CD4-positive, alpha-beta T cell treated with Interferon alpha-2 for 1 hour (primary cell): ENCODE measurements around the gene IKZF1.
A peak's percentile ranks its signal among the peaks of the same experiment; 100 is the strongest.

Source experiments
- DNase-seq, 2 donors: peaks; one replicate each; pipeline ENCODE4 v3.0.0-alpha.2; 2020 to 2022

Gene IKZF1

GRCh38 chr7:50309721-50310120, 5.2 kb downstream of the IKZF1 start:
- peak in 1 of 2 donors; percentile 42 for DNase-seq

DNA sequence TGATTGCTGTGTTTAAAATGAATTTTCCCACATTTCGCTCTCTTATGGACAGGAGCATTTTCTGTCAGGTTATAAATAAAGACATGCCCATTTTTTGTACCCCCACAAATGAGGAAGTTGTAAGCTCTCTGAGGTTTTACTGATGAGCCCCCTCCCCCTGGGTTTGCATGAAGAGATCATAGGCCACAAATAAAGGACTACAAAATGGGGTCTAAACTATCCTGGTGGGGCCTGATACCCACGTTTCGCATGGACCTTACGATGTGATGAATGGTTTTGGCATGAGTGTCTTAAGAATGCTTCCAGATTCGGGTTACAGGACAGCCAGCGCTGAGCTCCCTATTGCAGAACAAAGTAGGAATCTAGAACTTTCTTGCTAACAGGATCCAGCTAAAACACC, 5.8 kb downstream of the IKZF1 start:
- peak in 1 of 2 donors; percentile 30 for DNase-seq

DNA sequence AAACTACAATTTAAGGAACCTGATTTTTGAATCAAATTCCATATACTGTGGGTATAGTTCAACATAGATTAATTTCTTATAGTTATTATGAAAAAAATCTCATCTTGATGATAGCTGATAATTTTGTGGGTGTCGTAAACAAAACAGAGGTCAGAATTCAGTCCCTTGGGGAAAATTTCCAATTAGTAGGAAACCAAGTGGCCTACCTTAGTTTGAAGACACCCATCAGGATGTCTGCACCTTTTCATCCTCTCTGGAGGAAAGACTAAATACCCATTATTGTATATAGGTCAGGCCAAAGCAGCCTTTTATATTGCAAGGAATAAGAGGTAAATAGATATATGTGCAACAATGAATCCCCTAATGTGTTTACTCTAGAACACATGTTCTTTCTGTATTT, 6.4 kb downstream of the IKZF1 start:
- peak in 1 of 2 donors; percentile 26 for DNase-seq

DNA sequence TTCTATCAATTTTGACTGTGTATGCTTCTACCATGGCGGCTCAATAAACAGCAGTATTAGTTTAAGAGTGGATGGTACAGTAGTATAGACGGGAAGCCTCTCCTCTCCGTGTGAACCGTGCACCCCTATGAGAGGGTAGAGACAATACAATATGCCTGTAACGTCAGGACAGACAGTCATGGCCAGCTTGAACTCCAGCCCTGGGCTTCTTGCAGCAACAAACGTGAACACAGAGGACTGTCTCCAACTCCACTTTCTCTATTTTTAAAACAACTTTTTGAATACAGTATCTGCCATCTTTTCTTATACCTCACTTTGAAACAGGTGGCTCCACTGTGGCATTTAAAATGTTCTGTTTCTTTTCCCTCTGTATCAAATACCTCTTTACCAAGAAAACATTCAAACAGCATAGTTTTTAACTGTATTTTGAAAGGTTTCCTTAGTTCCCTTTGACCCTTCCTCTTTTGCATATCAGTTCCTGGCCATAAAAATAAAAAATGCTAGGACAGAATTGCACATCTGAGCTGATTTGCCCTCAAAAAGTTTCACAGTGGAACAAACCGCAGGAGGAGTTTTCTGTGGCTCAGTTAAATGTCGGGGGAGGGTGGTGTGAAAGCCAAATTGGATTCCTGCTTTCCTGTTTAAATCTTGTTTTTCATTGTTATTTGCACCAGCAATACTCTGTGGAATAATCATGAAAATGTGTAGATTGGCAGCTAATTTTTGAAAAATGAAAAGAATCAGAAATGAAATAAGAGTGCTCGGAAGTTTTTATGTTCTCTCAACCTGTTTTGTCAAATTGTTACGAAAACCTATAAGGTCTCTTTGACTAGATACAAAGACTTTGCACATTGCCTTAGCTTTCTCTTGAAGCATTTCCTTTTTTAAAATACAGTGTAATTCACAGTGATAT, 8.0 kb downstream of the IKZF1 start:
- peak in 1 of 2 donors; percentile 50 for DNase-seq

GRCh38 chr7:50314836-50315592, 10.5 kb downstream of the IKZF1 start:
- DNase-seq = peak in 1 of 2 donors; percentile 60

GRCh38 chr7:50315739-50316671, 11.5 kb downstream of the IKZF1 start:
- peak; percentile 57 to 73 for DNase-seq

- DNase-seq = peak; percentile 88 to 92
Observed at GRCh38 chr7:50317221-50317678, 12.7 kb downstream of the IKZF1 start.

DNA sequence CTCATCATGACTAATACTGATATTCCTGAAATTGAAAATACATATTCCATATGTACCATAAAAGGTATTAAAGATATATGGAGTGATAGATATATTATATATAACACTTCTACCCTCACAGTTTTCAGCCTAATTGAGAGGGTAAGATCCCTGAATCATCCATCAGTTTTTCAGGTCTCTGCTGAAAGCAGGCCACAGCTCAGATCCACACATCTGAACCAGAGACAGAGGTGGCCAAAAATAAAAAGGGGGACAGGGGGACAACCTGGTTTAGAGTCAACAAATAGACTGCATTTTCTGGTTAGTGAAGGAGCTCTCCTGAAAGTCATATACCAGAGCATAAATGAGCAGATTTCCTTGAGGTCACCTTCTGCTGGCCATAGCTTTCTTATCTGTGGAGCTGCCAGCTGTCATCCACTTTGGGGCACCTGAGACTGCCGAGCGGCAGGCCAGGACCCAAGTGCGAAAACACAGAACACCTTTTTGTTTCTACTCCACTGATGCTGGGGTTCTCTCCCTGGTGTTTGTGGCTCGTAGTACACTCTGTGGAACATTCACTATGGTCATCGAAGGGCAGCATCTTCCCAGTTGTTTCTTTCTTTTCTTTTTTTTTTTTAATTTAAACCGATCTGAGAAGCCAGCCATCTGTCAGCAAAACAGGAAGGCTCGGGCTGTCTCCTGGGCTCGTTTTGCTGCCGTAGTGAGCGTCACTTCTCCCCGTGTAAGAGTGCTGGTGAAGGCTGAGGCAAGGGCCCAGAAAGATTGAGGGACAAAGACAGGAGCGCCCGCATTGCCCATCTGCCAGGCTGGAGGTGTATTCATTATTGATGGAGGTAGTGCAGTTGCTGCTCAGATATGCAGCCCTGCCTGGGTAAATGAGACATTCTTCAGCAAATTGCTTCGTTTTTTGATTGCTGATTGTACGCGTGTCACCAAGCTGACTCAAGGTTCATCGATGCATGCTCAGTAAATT, 13.5 kb downstream of the IKZF1 start:
- peak; percentile 57 to 62 for DNase-seq

DNA sequence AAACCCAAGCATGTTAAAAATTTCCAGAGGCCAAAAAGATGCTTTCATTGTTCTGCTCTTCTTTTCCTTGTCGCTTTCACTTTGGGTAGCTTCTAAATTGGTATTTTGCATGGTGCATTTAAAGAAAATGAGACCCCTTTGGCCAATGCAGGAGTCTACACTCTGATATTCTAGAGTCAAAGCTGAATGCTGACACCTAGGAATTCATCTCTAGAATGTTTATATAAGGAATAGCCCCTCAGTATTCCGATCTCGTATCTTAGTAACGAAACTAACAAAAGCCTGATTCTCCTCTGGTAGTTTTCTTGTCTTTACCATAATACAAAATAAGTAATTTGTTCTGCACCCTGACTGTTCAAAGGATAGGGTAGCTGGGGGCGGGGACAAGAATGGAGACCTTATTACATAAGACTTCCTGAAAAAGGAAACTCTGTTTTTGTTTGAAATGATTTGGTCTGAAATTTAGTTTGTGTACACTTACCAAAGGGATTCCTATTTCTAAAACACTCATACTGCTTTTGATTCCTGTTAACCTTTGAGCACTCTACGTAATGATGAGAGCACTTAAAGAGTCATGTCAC, 17.1 kb downstream of the IKZF1 start:
- peak; percentile 83 to 88 for DNase-seq

GRCh38 chr7:50324113-50324512, 19.6 kb downstream of the IKZF1 start:
- DNase-seq = no peak

DNA sequence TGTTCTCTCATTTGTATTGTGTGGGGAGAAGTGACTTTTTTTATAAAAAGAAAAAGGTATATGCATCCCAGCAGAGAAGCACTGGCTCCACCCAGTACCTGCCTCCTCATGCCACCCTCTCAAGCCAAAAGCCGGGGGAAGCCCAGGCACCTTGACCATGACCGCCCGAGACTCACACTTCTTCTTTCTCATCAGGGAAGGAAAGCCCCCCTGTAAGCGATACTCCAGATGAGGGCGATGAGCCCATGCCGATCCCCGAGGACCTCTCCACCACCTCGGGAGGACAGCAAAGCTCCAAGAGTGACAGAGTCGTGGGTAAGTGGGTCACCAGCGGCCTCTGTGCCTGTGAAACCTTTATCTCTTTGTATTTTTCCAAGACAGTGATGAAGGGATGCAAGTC, 22.9 kb downstream of the IKZF1 start:
- DNase-seq = no peak

DNA sequence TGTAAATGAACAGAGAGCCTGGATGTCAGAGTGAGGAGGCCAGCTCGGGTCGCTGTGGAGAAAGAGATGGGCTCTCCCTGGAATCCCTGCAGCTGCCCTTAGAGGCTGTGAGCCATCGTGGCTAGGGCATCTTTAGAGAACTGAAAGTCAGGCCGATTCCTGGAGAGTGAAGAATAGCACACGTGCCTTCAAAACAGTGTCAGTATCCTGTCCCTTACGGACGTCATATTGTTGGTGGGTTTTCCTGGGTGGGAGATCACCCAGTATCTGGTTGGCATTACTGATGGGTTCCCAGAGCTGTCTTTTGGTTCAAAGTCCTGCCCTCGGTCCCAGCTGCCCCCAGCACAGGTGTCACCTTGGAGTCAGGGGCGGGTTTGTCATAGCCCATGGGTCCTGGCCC, 25.3 kb downstream of the IKZF1 start:
- DNase-seq = peak in 1 of 2 donors; percentile 68

- DNase-seq = peak in 1 of 2 donors; percentile 24
Observed at GRCh38 chr7:50330254-50330653, 25.7 kb downstream of the IKZF1 start.

- DNase-seq = peak in 1 of 2 donors; percentile 45
Observed at GRCh38 chr7:50330696-50331095, 26.2 kb downstream of the IKZF1 start.

DNA sequence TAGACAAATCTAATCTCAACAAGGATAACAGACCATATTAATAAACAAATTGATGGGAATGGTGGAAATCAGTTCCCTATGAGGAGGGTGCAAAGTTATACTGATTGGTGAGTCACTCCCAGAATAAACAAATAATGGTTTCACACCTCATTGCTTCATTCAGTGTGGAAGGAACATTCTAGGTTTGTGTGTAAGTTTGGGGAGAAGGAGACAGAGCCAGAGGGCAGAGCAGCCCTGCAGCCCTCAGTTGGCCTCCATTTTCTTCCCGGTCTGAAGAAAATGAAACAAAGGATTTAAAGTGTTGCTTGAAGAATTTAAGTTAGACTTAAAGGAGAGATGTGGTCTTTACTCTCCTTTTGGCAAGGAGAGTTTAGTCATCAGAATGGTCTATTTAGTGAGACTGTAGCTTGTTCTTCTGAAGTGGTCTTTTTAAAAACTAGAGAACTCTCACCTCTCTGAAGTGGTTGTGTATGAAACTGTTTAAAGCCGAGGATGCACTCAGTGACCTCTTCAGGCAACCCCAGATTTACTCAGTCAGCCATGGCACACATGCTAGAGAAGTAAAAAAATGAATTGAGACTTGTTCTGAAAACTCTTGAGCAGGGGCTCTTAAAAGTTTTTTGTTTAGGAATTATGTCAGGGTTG, 27.2 kb downstream of the IKZF1 start:
- peak in 1 of 2 donors; percentile 75 for DNase-seq

GRCh38 chr7:50332241-50333165, 28.0 kb downstream of the IKZF1 start:
- peak in 1 of 2 donors; percentile 53 for DNase-seq

GRCh38 chr7:50333221-50333651, 28.7 kb downstream of the IKZF1 start:
- peak in 1 of 2 donors; percentile 82 for DNase-seq

DNA sequence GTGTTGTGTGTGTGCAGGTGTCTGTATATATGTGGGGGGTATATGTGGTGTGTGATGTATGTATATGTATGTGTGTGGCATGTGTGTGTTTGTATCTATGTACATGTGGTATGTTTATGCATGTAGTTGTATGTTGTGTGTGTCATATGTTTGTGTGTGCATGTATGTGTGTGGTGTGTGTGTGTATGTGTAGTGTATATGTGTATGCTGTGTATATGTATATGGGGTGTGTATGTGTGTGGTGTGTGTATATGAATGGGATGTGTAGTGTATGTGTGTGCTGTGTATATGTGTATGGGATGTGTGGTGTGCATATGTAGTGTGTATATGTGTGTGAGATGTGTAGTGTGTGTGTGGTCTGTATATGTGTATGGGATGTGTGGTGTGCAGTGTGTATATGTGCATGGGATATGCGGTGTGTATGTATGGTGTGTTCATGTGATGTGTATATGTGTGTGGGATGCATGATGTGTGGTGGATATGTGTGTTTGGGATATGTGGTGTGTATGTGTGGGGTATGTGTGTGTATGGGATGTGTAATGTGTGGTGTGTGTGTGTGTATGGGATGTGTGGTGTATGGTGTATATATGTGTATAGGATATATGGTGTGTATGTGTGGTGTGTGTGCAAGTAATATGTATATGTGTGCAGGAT, 30.0 kb downstream of the IKZF1 start:
- no peak for DNase-seq
